A549 treated with Mapracorat at 1 μM for 4 hours (cell line): ENCODE results near the gene SCN3B. TPM values are rescaled to one million over a fixed set of nuclear protein-coding genes. Genes with fewer than 3 reads are reported as not detected.

Experiments
- total RNA-seq: library from RNA; stranded (reverse); fragments of 200-300 nt; extraction: Qiagen RNA extraction; gene quantifications from 5 replicates; pipeline ENCODE4 v1.2.3, GENCODE V29; 2022

Gene SCN3B, protein sequence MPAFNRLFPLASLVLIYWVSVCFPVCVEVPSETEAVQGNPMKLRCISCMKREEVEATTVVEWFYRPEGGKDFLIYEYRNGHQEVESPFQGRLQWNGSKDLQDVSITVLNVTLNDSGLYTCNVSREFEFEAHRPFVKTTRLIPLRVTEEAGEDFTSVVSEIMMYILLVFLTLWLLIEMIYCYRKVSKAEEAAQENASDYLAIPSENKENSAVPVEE
- 0.08 to 0.25 TPM (median 0.17 TPM) in 5 replicates for total RNA-seq

DNA sequence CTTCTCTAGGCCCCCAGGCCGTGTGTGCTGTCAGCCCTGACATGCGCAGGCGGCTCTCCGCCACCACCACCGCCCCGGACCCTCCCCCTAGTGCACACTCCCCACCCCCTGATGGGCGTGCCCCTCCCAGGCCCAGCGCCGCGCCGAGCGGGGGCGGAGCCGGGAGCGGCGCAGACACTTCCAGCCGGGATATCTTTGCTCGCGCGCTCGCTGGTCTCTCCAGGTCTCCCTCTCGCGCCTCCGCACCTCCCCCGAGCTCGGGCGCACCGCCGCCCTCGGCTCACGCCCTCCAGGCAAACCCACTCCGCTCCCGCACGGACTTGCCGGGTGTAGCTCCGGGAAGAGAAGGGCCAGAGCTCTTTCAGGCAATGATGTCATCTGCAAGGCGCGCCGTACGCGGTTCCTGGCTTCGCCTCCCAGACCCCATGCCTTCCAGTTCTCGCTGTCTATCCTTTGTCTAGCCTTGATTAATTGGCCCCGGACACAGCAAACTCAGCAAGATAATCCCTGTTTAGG, at the start of gene SCN3B:
Gene SCN3B (minus strand): TSS at position 59 of the 516 bp plus-strand sequence. CDS start 823 bp downstream, outside the sequence.

Other genes with a start within 250 kb of the SCN3B start
- gene GRAMD1B, start 224.4 kb downstream of the SCN3B start, total RNA-seq, result 22.3 to 32.7 TPM (median 32.0 TPM) in 5 replicates
- gene ZNF202, start 87.0 kb upstream of the SCN3B start, total RNA-seq, result 8.1 to 9.4 TPM (median 8.8 TPM) in 5 replicates
- gene OR6X1, start 99.9 kb upstream of the SCN3B start, total RNA-seq, result not detected in 5 replicates
- gene OR6M1, start 151.7 kb upstream of the SCN3B start, total RNA-seq, result not detected in 5 replicates
- gene TMEM225, start 231.0 kb upstream of the SCN3B start, total RNA-seq, result not detected in 5 replicates
- gene OR8D4, start 247.5 kb upstream of the SCN3B start, total RNA-seq, result not detected in 5 replicates